BLaER1 (cell line): ENCODE measurements around the gene NIFK.

Experiments used
- H3K27ac ChIP-seq: shearing (Covaris generic); formaldehyde crosslinking; 2 replicates; pipeline ENCODE4 v1.8.1; 2022
- H3K27me3 ChIP-seq: shearing (Covaris generic); formaldehyde crosslinking; 2 replicates; pipeline ENCODE4 v1.8.1; 2022
- H3K36me3 ChIP-seq: shearing (Covaris generic); formaldehyde crosslinking; 2 replicates; pipeline ENCODE4 v1.8.1; 2022
- H3K4me1 ChIP-seq: shearing (Covaris generic); formaldehyde crosslinking; 2 replicates; pipeline ENCODE4 v1.8.1; 2022
- H3K4me2 ChIP-seq: shearing (Covaris generic); formaldehyde crosslinking; 2 replicates; pipeline ENCODE4 v1.8.1; 2022
- H3K4me3 ChIP-seq: shearing (Covaris generic); formaldehyde crosslinking; 2 replicates; pipeline ENCODE4 v1.8.1; 2022
- H3K9ac ChIP-seq: shearing (Covaris generic); formaldehyde crosslinking; 2 replicates; pipeline ENCODE4 v1.8.1; 2022
- H3K9me3 ChIP-seq: shearing (Covaris generic); formaldehyde crosslinking; 2 replicates; pipeline ENCODE4 v1.8.1; 2022
- H4K20me1 ChIP-seq: shearing (Covaris generic); formaldehyde crosslinking; 2 replicates; pipeline ENCODE4 v1.8.1; 2022
- Cebpa-rat ChIP-seq: shearing (Covaris generic); IDR thresholded peaks from 2 replicates; pipeline ENCODE4 v1.8.1; 2022

Gene NIFK

GRCh38 chr2:121768143-121768755 is 31.6 kb upstream of the NIFK start:
- TF ChIP-seq Cebpa-rat: no peak
- Histone ChIP-seq H3K4me3 (no peak overlapping the region), H3K36me3 (peaks cover 71% of the 10 kb centered on the region), H3K4me1 (peaks cover 20% of the 10 kb centered on the region), H3K9ac (no peak overlapping the region), H3K4me2 (no peak overlapping the region), H4K20me1 (peaks cover 30% of the 10 kb centered on the region; the same call in 1 of the 2 replicates), H3K9me3 (no peaks in the 10 kb centered on the region), H3K27me3 (no peaks in the 10 kb centered on the region), H3K27ac (no peak overlapping the region)

GRCh38 chr2:121766624-121767023 is 29.9 kb upstream of the NIFK start:
- Histone ChIP-seq H3K27me3 (no peaks in the 10 kb centered on the region), H3K36me3 (peaks cover 87% of the 10 kb centered on the region), H3K4me1 (peaks cover 4% of the 10 kb centered on the region), H3K9ac (no peak overlapping the region), H3K4me3 (no peak overlapping the region), H3K4me2 (no peak overlapping the region), H4K20me1 (peaks cover 30% of the 10 kb centered on the region; the same call in 1 of the 2 replicates), H3K27ac (no peak overlapping the region), H3K9me3 (no peaks in the 10 kb centered on the region)
- TF ChIP-seq Cebpa-rat: no peak

GRCh38 chr2:121764681-121765228 is 28.1 kb upstream of the NIFK start:
- Histone ChIP-seq H3K27me3 (no peaks in the 10 kb centered on the region), H3K9ac (no peak overlapping the region), H3K4me1 (no peaks in the 10 kb centered on the region), H3K9me3 (no peaks in the 10 kb centered on the region), H3K27ac (no peak overlapping the region), H4K20me1 (peaks cover 42% of the 10 kb centered on the region; the same call in 1 of the 2 replicates), H3K4me3 (no peak overlapping the region), H3K36me3 (peaks cover 99% of the 10 kb centered on the region), H3K4me2 (no peak overlapping the region)
- no peak for TF ChIP-seq Cebpa-rat

- Histone ChIP-seq H3K9ac (peak within 1 kb of the TSS; percentile 94), H3K9me3 (no peaks in the 10 kb centered on the region), H3K4me1 (peaks cover 27% of the 10 kb centered on the region), H3K27me3 (no peaks in the 10 kb centered on the region), H3K4me3 (peak within 1 kb of the TSS; percentile 90), H3K27ac (peak within 1 kb of the TSS; percentile 89), H4K20me1 (peaks cover 18% of the 10 kb centered on the region; the same call in 1 of the 2 replicates), H3K36me3 (peaks cover 32% of the 10 kb centered on the region), H3K4me2 (peak within 1 kb of the TSS; percentile 96)
- TF ChIP-seq Cebpa-rat: no peak
Measured at GRCh38 chr2:121755237-121756111, 18.8 kb upstream of the NIFK start, which contains the start of gene TSN. Gene TSN (plus strand): TSS chr2:121755651. CDS start chr2:121755780, 129 bp downstream.

GRCh38 chr2:121754851-121755236 is 18.2 kb upstream of the NIFK start:
- Histone ChIP-seq H3K4me1 (peaks cover 27% of the 10 kb centered on the region), H3K36me3 (peaks cover 26% of the 10 kb centered on the region), H3K4me3 (peak overlapping the region; percentile 90), H3K9ac (peak overlapping the region; percentile 82), H3K9me3 (no peaks in the 10 kb centered on the region), H4K20me1 (peaks cover 12% of the 10 kb centered on the region; the same call in 1 of the 2 replicates), H3K27me3 (no peaks in the 10 kb centered on the region), H3K27ac (peak overlapping the region; percentile 79), H3K4me2 (peak overlapping the region; percentile 79)
- no peak for TF ChIP-seq Cebpa-rat

GRCh38 chr2:121748202-121748601 is 11.5 kb upstream of the NIFK start:
- no peaks in the 10 kb centered on the region for H3K36me3 ChIP-seq
- H3K4me2 ChIP-seq: no peak overlapping the region
- H3K27ac ChIP-seq: no peak overlapping the region
- H4K20me1 ChIP-seq: no peaks in the 10 kb centered on the region
- no peak for TF ChIP-seq Cebpa-rat
- H3K4me1 ChIP-seq: no peaks in the 10 kb centered on the region
- H3K27me3 ChIP-seq: no peaks in the 10 kb centered on the region
- H3K9ac ChIP-seq: no peak overlapping the region
- H3K4me3 ChIP-seq: no peak overlapping the region
- no peaks in the 10 kb centered on the region for H3K9me3 ChIP-seq

- Histone ChIP-seq H3K36me3 (no peaks in the 10 kb centered on the region), H3K9me3 (no peaks in the 10 kb centered on the region), H3K4me2 (no peak overlapping the region), H3K27me3 (no peaks in the 10 kb centered on the region), H3K4me3 (no peak overlapping the region), H3K4me1 (peaks cover 13% of the 10 kb centered on the region), H3K27ac (no peak overlapping the region), H3K9ac (no peak overlapping the region), H4K20me1 (no peaks in the 10 kb centered on the region)
- TF ChIP-seq Cebpa-rat: no peak
Measured at GRCh38 chr2:121746071-121746578, 9.4 kb upstream of the NIFK start.

GRCh38 chr2:121741450-121741849 is 4.8 kb upstream of the NIFK start:
- TF ChIP-seq Cebpa-rat: no peak
- no peaks in the 10 kb centered on the region for H3K9me3 ChIP-seq
- H4K20me1 ChIP-seq: no peaks in the 10 kb centered on the region
- H3K4me2 ChIP-seq: peak overlapping the region; percentile 60
- H3K27me3 ChIP-seq: no peaks in the 10 kb centered on the region
- peaks cover 28% of the 10 kb centered on the region for H3K4me1 ChIP-seq
- H3K27ac ChIP-seq: peak overlapping the region; percentile 19; the same call in 1 of the 2 replicates
- no peak overlapping the region for H3K4me3 ChIP-seq
- H3K9ac ChIP-seq: no peak overlapping the region
- no peaks in the 10 kb centered on the region for H3K36me3 ChIP-seq

- Histone ChIP-seq H3K4me1 (peaks cover 28% of the 10 kb centered on the region), H3K4me2 (peak overlapping the region; percentile 60), H4K20me1 (peaks cover 3% of the 10 kb centered on the region; the same call in 1 of the 2 replicates), H3K36me3 (no peaks in the 10 kb centered on the region), H3K9me3 (no peaks in the 10 kb centered on the region), H3K27ac (peak overlapping the region; percentile 19; the same call in 1 of the 2 replicates), H3K4me3 (no peak overlapping the region), H3K9ac (no peak overlapping the region), H3K27me3 (no peaks in the 10 kb centered on the region)
- no peak for TF ChIP-seq Cebpa-rat
Measured at GRCh38 chr2:121740973-121741372, 4.3 kb upstream of the NIFK start.

GRCh38 chr2:121736140-121736461 is 574 bp downstream of the NIFK start:
- peaks cover 44% of the 10 kb centered on the region for H3K36me3 ChIP-seq
- H3K27me3 ChIP-seq: no peaks in the 10 kb centered on the region
- peak overlapping the region; percentile 91 for H3K4me3 ChIP-seq
- no peak for TF ChIP-seq Cebpa-rat
- H3K4me2 ChIP-seq: peak overlapping the region; percentile 79
- H3K9me3 ChIP-seq: no peaks in the 10 kb centered on the region
- peak overlapping the region; percentile 94 for H3K9ac ChIP-seq
- peaks cover 27% of the 10 kb centered on the region for H3K4me1 ChIP-seq
- H3K27ac ChIP-seq: peak overlapping the region; percentile 90
- H4K20me1 ChIP-seq: peaks cover 52% of the 10 kb centered on the region
